Hepatocyte (in vitro differentiated cells): ENCODE measurements around the gene SNCG. TPM values are rescaled to one million over a fixed set of nuclear protein-coding genes. Genes with fewer than 3 reads are reported as not detected.
A peak's percentile ranks its signal among the peaks of the same experiment; 100 is the strongest.

Experiments used
- DNase-seq: peaks from one replicate; pipeline ENCODE4 v3.0.0-alpha.2; 2016; ENCODE audit warnings: low spot score
- H2AFZ ChIP-seq: fragments of 200-600 bp; sonication (generic); 2 replicates; pipeline ENCODE4 v1.6.0; 2016; ENCODE audit warnings: antibody characterized with exemption, mild to moderate bottlenecking
- H3K27ac ChIP-seq: fragments of 200-600 bp; sonication (generic); 2 replicates; pipeline ENCODE4 v1.5.1; 2016; ENCODE audit warnings: mild to moderate bottlenecking
- H3K27me3 ChIP-seq: fragments of 200-600 bp; sonication (generic); 2 replicates; pipeline ENCODE4 v1.6.1; 2016
- H3K36me3 ChIP-seq: fragments of 200-600 bp; sonication (generic); replicated peaks from 2 replicates; pipeline ENCODE4 v1.5.1; 2016; ENCODE audit warnings: low read depth; ENCODE audit not compliant: insufficient read depth
- H3K4me1 ChIP-seq: fragments of 200-600 bp; sonication (generic); 2 replicates; pipeline ENCODE4 v1.5.1; 2016; ENCODE audit warnings: mild to moderate bottlenecking, moderate library complexity; ENCODE audit not compliant: insufficient read depth
- H3K4me2 ChIP-seq: fragments of 200-600 bp; sonication (generic); 2 replicates; pipeline ENCODE4 v1.6.0; 2016
- H3K4me3 ChIP-seq: fragments of 200-600 bp; sonication (generic); 2 replicates; pipeline ENCODE4 v1.5.1; 2016; ENCODE audit warnings: mild to moderate bottlenecking
- H3K79me2 ChIP-seq: fragments of 200-600 bp; sonication (generic); 2 replicates; pipeline ENCODE4 v1.6.0; 2017; ENCODE audit warnings: mild to moderate bottlenecking
- H3K9me2 ChIP-seq: fragments of 200-600 bp; sonication (generic); replicated peaks from 2 replicates; pipeline ENCODE4 v1.6.0; 2017; ENCODE audit warnings: mild to moderate bottlenecking; ENCODE audit not compliant: insufficient read depth
- H3K9me3 ChIP-seq: fragments of 200-600 bp; sonication (generic); 2 replicates; pipeline ENCODE4 v1.5.1; 2016; ENCODE audit warnings: low read depth, mild to moderate bottlenecking
- H4K20me1 ChIP-seq: fragments of 200-600 bp; sonication (generic); 2 replicates; pipeline ENCODE4 v1.6.0; 2016; ENCODE audit warnings: mild to moderate bottlenecking; ENCODE audit not compliant: insufficient read depth, poor library complexity, severe bottlenecking
- EZH2 ChIP-seq: fragments of 200-600 bp; sonication (generic); IDR thresholded peaks from 2 replicates; pipeline ENCODE4 v1.6.1; 2016; ENCODE audit warnings: antibody characterized with exemption, mild to moderate bottlenecking, borderline replicate concordance
- EZH2phosphoT487 ChIP-seq: fragments of 200-600 bp; sonication (generic); IDR thresholded peaks from one replicate; pipeline ENCODE4 v1.6.1; 2018; ENCODE audit warnings: antibody characterized with exemption, mild to moderate bottlenecking, low read depth, moderate library complexity; ENCODE audit not compliant: unreplicated experiment, severe bottlenecking
- WGBS: methylation state at CpG from one replicate; pipeline ENCODE4 v1.1.6; 2016; ENCODE audit warnings: low lambda C conversion rate; ENCODE audit errors: missing lambda C conversion rate; 5-methylcytosine and 5-hydroxymethylcytosine counted together
- polyA plus RNA-seq: library from polyadenylated mRNA; unstranded; fragments of >200 nt; fragmentation: Nextera tagmentation; extraction: Ambion mirVana; gene quantifications from 2 replicates; pipeline ENCODE4 v1.2.1, GENCODE V29; 2016
- total RNA-seq: library from RNA; depleted of rRNA; stranded (reverse); fragments of >200 nt; gene quantifications from 2 replicates; pipeline ENCODE4 v1.2.3, GENCODE V29; 2014
- TF ChIP-seq, protein P1 (sequence below): fragments of 200-600 bp; sonication (generic); IDR thresholded peaks from 2 replicates; pipeline ENCODE4 v1.5.1; 2016; ENCODE audit warnings: antibody characterized with exemption, mild to moderate bottlenecking; ENCODE audit not compliant: poor library complexity

SNCG gene
- total and polyA plus RNA-seq, 2 experiments from 2014 or later = 12.1 to 18.5 TPM

DNA sequence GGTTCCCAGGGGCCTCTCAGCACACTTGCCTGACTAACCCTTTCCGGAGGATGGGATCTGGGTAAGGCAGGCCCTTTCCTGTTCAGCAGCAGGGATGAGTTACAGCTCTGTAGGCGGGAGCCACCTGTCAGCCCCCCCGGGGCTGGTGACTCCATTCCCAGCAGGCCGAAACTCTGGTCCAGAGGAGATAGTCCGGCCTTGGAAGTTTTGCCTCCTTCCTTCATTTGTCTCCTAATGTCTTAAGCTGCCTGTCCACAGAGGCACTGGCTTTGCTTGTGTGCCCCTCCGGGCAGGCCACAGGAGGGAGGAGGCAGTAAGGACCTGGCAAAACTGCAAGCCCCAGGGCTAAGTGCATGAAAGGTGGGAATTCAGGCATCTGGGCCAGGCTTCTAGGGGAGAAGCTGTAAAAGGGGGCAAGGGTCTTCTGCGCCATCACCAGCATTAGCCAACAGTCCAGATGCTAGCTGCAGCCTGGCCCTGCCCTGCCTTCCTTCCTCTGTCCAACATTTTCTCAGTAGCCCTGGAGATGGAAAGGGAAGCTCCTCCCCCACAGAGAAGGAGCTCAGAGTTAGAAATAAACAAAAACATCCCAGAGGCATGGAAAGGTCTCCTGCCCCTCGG is 11.1 kb downstream of the SNCG start:
- Histone ChIP-seq H3K27me3 (no peaks in the 10 kb centered on the region), H3K36me3 (no peaks in the 10 kb centered on the region), H4K20me1 (no peaks in the 10 kb centered on the region), H3K9me2 (no peaks in the 10 kb centered on the region), H3K27ac (peak overlapping the region; percentile 91), H3K79me2 (no peaks in the 10 kb centered on the region), H3K4me1 (peaks cover 33% of the 10 kb centered on the region), H2AFZ (no peak overlapping the region), H3K4me2 (peak overlapping the region; percentile 87), H3K9me3 (no peaks in the 10 kb centered on the region), H3K4me3 (no peak overlapping the region)
- DNase-seq = peak; percentile 18
- WGBS = 78% methylated on average over 8 of the region's 8 CpGs
- TF ChIP-seq EZH2phosphoT487 (no peak), EZH2 (no peak)
- TF ChIP-seq, protein P1, sequence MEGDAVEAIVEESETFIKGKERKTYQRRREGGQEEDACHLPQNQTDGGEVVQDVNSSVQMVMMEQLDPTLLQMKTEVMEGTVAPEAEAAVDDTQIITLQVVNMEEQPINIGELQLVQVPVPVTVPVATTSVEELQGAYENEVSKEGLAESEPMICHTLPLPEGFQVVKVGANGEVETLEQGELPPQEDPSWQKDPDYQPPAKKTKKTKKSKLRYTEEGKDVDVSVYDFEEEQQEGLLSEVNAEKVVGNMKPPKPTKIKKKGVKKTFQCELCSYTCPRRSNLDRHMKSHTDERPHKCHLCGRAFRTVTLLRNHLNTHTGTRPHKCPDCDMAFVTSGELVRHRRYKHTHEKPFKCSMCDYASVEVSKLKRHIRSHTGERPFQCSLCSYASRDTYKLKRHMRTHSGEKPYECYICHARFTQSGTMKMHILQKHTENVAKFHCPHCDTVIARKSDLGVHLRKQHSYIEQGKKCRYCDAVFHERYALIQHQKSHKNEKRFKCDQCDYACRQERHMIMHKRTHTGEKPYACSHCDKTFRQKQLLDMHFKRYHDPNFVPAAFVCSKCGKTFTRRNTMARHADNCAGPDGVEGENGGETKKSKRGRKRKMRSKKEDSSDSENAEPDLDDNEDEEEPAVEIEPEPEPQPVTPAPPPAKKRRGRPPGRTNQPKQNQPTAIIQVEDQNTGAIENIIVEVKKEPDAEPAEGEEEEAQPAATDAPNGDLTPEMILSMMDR = no peak

DNA sequence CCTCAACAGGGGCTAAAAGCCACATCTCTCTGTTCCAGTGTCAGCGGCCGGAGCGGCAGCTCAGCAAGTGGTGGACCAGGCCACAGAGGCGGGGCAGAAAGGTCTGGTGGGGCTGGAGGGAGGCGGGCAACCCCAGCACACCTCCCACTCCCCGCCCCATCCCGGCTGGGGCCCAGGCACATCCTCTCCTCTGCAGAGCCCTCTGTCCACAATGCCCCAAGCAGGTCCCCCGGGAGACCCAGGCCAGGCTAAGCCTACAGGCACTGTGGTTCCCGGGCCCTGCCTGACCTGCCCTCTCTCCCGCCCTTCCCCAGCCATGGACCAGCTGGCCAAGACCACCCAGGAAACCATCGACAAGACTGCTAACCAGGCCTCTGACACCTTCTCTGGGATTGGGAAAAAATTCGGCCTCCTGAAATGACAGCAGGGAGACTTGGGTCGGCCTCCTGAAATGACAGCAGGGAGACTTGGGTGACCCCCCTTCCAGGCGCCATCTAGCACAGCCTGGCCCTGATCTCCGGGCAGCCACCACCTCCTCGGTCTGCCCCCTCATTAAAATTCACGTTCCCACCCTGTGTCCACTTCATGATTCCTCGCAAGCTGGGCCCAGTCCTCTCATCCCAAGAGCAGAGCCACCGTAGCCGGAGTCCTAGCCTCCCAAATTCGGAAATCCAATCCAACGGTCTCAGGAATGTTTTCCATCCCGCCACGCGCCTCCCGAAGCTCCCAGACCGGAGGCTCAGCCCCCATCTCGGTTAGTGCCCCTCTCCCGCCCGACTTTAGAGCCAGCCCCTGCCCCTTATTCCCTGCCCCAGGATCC is 12.0 kb downstream of the SNCG start:
- Histone ChIP-seq H3K9me2 (no peaks in the 10 kb centered on the region), H3K4me2 (peak overlapping the region; percentile 87), H3K4me1 (peaks cover 33% of the 10 kb centered on the region), H3K4me3 (peak overlapping the region; percentile 43), H3K27ac (peak overlapping the region; percentile 91), H2AFZ (peak overlapping the region; percentile 88), H3K27me3 (no peaks in the 10 kb centered on the region), H4K20me1 (no peaks in the 10 kb centered on the region), H3K79me2 (no peaks in the 10 kb centered on the region), H3K9me3 (no peaks in the 10 kb centered on the region), H3K36me3 (no peaks in the 10 kb centered on the region)
- 33% methylated on average over 24 of the region's 30 CpGs for WGBS
- peak; percentile 29 for DNase-seq
- TF ChIP-seq, protein P1 = no peak
- TF ChIP-seq EZH2 (no peak), EZH2phosphoT487 (no peak)

GRCh38 chr10:86970982-86971231 is 12.5 kb downstream of the SNCG start:
- WGBS = 3% methylated on average over 13 of the region's 20 CpGs
- peak overlapping the region; percentile 43 for H3K4me3 ChIP-seq
- no peaks in the 10 kb centered on the region for H3K36me3 ChIP-seq
- no peaks in the 10 kb centered on the region for H3K27me3 ChIP-seq
- TF ChIP-seq EZH2phosphoT487 (no peak), EZH2 (no peak)
- TF ChIP-seq, protein P1 = no peak
- no peaks in the 10 kb centered on the region for H3K9me2 ChIP-seq
- peaks cover 32% of the 10 kb centered on the region for H3K4me1 ChIP-seq
- H3K4me2 ChIP-seq = peak overlapping the region; percentile 87
- no peak for DNase-seq
- no peaks in the 10 kb centered on the region for H3K79me2 ChIP-seq
- H3K9me3 ChIP-seq = no peaks in the 10 kb centered on the region
- H2AFZ ChIP-seq = peak overlapping the region; percentile 88
- no peaks in the 10 kb centered on the region for H4K20me1 ChIP-seq
- H3K27ac ChIP-seq = peak overlapping the region; percentile 91
